ENCODE results near the gene MGAT4C. TPM values are rescaled to one million over a fixed set of nuclear protein-coding genes. Genes with fewer than 3 reads are reported as not detected.

The MGAT4C gene
- polyA plus RNA-seq, 1 donor (not counting 4 experiments of a cell fraction or from before 2014, with no cell fraction given), result not detected

DNA sequence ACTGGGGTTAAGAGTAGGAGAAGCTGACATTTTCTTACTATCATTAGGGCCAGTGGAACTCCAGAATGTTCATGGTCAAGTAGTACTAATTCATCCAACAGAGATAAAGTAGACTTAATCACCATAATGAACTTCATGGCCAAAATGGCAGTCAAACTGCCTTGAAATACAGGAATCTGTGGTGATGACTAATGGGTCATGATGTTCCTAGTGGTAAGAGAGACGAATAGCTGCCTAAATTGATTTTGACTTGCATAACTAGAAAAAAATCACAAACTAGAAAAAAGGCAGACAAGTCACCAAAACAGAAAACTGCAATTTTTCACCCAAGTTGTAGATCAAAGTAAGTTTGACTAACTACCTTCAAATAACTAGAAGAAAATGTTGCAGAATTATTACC, 138.5 kb downstream of the MGAT4C start:
- Histone ChIP-seq H3K9me1 (ENCODE audit: control insufficient read depth, extremely low read depth, insufficient read depth, low read length) (no peaks in the 10 kb centered on the region), H3K9me3 (ENCODE audit: control insufficient read depth, low read depth, low read length) (no peaks in the 10 kb centered on the region), H3K27ac (ENCODE audit: control insufficient read depth, insufficient read depth, low read length) (no peak overlapping the region), H2AFZ (ENCODE audit: control insufficient read depth, low read length) (no peak overlapping the region), H4K20me1 (ENCODE audit: control insufficient read depth, extremely low read depth, insufficient read depth, low read length) (no peaks in the 10 kb centered on the region), H3K9ac (ENCODE audit: control insufficient read depth, extremely low read depth, insufficient read depth, low read length) (no peak overlapping the region), H3K4me2 (ENCODE audit: control insufficient read depth, extremely low read depth, insufficient read depth, low read depth, low read length) (no peak overlapping the region), H3K4me1 (ENCODE audit: control insufficient read depth, extremely low read depth, insufficient read depth, low read length) (no peaks in the 10 kb centered on the region), H3K36me3 (ENCODE audit: control insufficient read depth in 2 of 2, extremely low read depth in 1 of 2, insufficient read depth in 2 of 2, low read length in 2 of 2) (no peaks in the 10 kb centered on the region), H3K27me3 (ENCODE audit: control insufficient read depth, extremely low read depth, insufficient read depth, low read length) (no peaks in the 10 kb centered on the region), H3K79me2 (ENCODE audit: control insufficient read depth, insufficient read depth, low read length) (no peaks in the 10 kb centered on the region), H3K4me3 (ENCODE audit: control insufficient read depth in 2 of 3, extremely low read depth in 1 of 3, insufficient read depth in 2 of 3, low read depth in 1 of 3, low read length in 3 of 3) (no peak overlapping the region)
- dilution Hi-C loops (cut with MboI; ENCODE audit: extremely low pct_ligation_motif_present, low sequenced_read_pairs), result no loop called here
- no peak for DNase-seq (ENCODE audit: low read depth, low spot score)
- no peak for TF ChIP-seq EZH2 (IDR thresholded peaks at IDR 0.05; ENCODE audit: low read length)
- TF ChIP-seq, protein P1, sequence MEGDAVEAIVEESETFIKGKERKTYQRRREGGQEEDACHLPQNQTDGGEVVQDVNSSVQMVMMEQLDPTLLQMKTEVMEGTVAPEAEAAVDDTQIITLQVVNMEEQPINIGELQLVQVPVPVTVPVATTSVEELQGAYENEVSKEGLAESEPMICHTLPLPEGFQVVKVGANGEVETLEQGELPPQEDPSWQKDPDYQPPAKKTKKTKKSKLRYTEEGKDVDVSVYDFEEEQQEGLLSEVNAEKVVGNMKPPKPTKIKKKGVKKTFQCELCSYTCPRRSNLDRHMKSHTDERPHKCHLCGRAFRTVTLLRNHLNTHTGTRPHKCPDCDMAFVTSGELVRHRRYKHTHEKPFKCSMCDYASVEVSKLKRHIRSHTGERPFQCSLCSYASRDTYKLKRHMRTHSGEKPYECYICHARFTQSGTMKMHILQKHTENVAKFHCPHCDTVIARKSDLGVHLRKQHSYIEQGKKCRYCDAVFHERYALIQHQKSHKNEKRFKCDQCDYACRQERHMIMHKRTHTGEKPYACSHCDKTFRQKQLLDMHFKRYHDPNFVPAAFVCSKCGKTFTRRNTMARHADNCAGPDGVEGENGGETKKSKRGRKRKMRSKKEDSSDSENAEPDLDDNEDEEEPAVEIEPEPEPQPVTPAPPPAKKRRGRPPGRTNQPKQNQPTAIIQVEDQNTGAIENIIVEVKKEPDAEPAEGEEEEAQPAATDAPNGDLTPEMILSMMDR (optimal IDR thresholded peaks at IDR 0.05 in 1 of 3, IDR thresholded peaks at IDR 0.05 in 1 of 3, conservative IDR thresholded peaks at IDR 0.05 in 1 of 3; ENCODE audit: extremely low read depth in 1 of 3, insufficient read depth in 2 of 3, low read length in 3 of 3), result no peak
- FAIRE-seq, result no peak

DNA sequence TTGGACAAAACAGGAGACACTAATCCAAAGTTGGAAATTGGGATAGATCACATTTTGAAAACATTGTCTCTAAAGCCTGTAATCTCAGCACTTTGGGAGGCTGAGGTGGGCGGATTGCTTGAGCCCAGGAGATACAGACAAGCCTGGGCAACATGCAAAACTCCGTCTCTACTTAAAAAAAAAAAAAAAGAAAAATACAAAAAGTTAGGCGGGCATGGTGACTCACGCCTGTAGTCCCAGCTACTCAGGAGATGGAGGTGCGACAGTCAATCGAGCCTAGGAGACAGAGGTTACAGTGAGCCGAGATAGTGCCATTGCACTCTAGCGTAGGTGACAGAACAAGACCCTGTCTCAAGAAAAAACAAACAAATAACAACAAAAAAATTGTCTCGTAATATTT, 152.1 kb downstream of the MGAT4C start:
- peaks cover 3% of the 10 kb centered on the region for H3K4me1 ChIP-seq (ENCODE audit: control insufficient read depth, extremely low read depth, insufficient read depth, low read length)
- peak overlapping the region; percentile 49 for H2AFZ ChIP-seq (ENCODE audit: control insufficient read depth, low read length)
- peak overlapping the region; percentile 7 for H3K4me2 ChIP-seq (ENCODE audit: control insufficient read depth, extremely low read depth, insufficient read depth, low read depth, low read length)
- H3K36me3 ChIP-seq (ENCODE audit: control insufficient read depth in 2 of 2, extremely low read depth in 1 of 2, insufficient read depth in 2 of 2, low read length in 2 of 2), result no peaks in the 10 kb centered on the region
- no peaks in the 10 kb centered on the region for H3K9me3 ChIP-seq (ENCODE audit: control insufficient read depth, low read depth, low read length)
- no peaks in the 10 kb centered on the region for H4K20me1 ChIP-seq (ENCODE audit: control insufficient read depth, extremely low read depth, insufficient read depth, low read length)
- FAIRE-seq (no peak), DNase-seq (ENCODE audit: low read depth, low spot score) (no peak)
- TF ChIP-seq, protein P1 (optimal IDR thresholded peaks at IDR 0.05 in 1 of 3, IDR thresholded peaks at IDR 0.05 in 1 of 3, conservative IDR thresholded peaks at IDR 0.05 in 1 of 3; ENCODE audit: extremely low read depth in 1 of 3, insufficient read depth in 2 of 3, low read length in 3 of 3), result no peak
- TF ChIP-seq EZH2 (IDR thresholded peaks at IDR 0.05; ENCODE audit: low read length), result no peak
- no peaks in the 10 kb centered on the region for H3K27me3 ChIP-seq (ENCODE audit: control insufficient read depth, extremely low read depth, insufficient read depth, low read length)
- H3K9ac ChIP-seq (ENCODE audit: control insufficient read depth, extremely low read depth, insufficient read depth, low read length), result no peak overlapping the region
- H3K79me2 ChIP-seq (ENCODE audit: control insufficient read depth, insufficient read depth, low read length), result no peaks in the 10 kb centered on the region
- no peak overlapping the region for H3K27ac ChIP-seq (ENCODE audit: control insufficient read depth, insufficient read depth, low read length)
- no peaks in the 10 kb centered on the region for H3K9me1 ChIP-seq (ENCODE audit: control insufficient read depth, extremely low read depth, insufficient read depth, low read length)
- H3K4me3 ChIP-seq (ENCODE audit: control insufficient read depth in 2 of 3, extremely low read depth in 1 of 3, insufficient read depth in 2 of 3, low read depth in 1 of 3, low read length in 3 of 3), result no peak overlapping the region
- dilution Hi-C loops (cut with MboI; ENCODE audit: extremely low pct_ligation_motif_present, low sequenced_read_pairs), result no loop called here
